HepG2 (cell line): ENCODE results near the gene SLC25A19. TPM values are rescaled to one million over a fixed set of nuclear protein-coding genes. Genes with fewer than 3 reads are reported as not detected.

ENCODE experiments used
- ATAC-seq: fragments of 200-7000 bp; cut with Tn5 transposase; 3 replicates; pipeline ENCODE4 v1.9.1; 2020; ENCODE audit warnings: mild to moderate bottlenecking, moderate library complexity
- BruUV-seq: library from RNA; stranded (reverse); fragments of 400-500 nt; replicated peaks from 2 replicates; lab custom pipeline; 2021; lab: Mats Ljungman, UMichigan
- CTCF ChIA-PET: fragments of 300-600 bp; formaldehyde crosslinking; extraction: SDS; loops from one replicate; lab custom pipeline; 2021; ENCODE audit warnings: low total read pairs, inconsistent platforms, low intra/inter-chr PET ratio; lab: Yijun Ruan, JAX
- POLR2A ChIA-PET: fragments of 350-600 bp; sonication (Branson Sonifier 250); formaldehyde crosslinking; loops from one replicate; lab custom pipeline; 2020; ENCODE audit warnings: antibody characterized with exemption, inconsistent platforms; lab: Yijun Ruan, JAX
- DNase-seq: peaks from one replicate; pipeline ENCODE4 v3.0.0-alpha.2; 2015; ENCODE audit warnings: low spot score
- FAIRE-seq: peaks from 3 replicates; lab custom pipeline; 2011; peaks lifted over from hg19 to GRCh38; lab: Jason Lieb, UNC
- H2AFZ ChIP-seq: one replicate; pipeline ENCODE4 v1.6.1; 2011; ENCODE audit warnings: low read length, inconsistent platforms
- H3K27ac ChIP-seq: fragments of 300-600 bp; 3 replicates; pipeline ENCODE4 v1.8.0; 2011; ENCODE audit warnings: mixed run types, mild to moderate bottlenecking, mixed read lengths, low read length, inconsistent platforms; ENCODE audit not compliant: insufficient read depth; ENCODE audit errors: extremely low read length
- H3K27me3 ChIP-seq, 2 experiments: fragments of 200-600 bp in 1 of 2; 2 replicates in 1 of 2; 3 replicates in 1 of 2; pipeline versions ENCODE4 v1.6.0 to v1.8.0; 2011; ENCODE audit warnings: low read length in 2 of 2, mild to moderate bottlenecking in 2 of 2, moderate library complexity in 2 of 2, inconsistent platforms in 1 of 2; ENCODE audit not compliant: insufficient read depth in 2 of 2, control insufficient read depth in 1 of 2
- H3K36me3 ChIP-seq, 2 experiments: fragments of 200-600 bp in 1 of 2; replicated peaks in 1 of 2; 2 replicates in 1 of 2; 3 replicates in 1 of 2; pipeline versions ENCODE4 v1.5.1 to v1.8.0; 2011; ENCODE audit warnings: low read length in 2 of 2, inconsistent platforms in 1 of 2; ENCODE audit not compliant: insufficient read depth in 2 of 2, control insufficient read depth in 1 of 2
- H3K4me1 ChIP-seq: 2 replicates; pipeline ENCODE4 v1.5.1; 2012; ENCODE audit warnings: low read length, inconsistent platforms; ENCODE audit not compliant: insufficient read depth
- H3K4me2 ChIP-seq: 2 replicates; pipeline ENCODE4 v1.6.0; 2011; ENCODE audit warnings: low read depth, low read length, inconsistent platforms
- H3K4me3 ChIP-seq, 3 experiments: fragments of 200-600 bp in 1 of 3; sonication (generic), shearing (Covaris generic) in 1 of 3; replicated peaks in 1 of 3; 2 replicates each; pipeline ENCODE4 v1.5.1; 2011 to 2016; ENCODE audit warnings: low read length in 3 of 3, inconsistent platforms in 2 of 3, low read depth in 2 of 3, mild to moderate bottlenecking in 2 of 3, control low read depth in 1 of 3, mixed read lengths in 1 of 3; ENCODE audit not compliant: insufficient read depth in 1 of 3
- H3K79me2 ChIP-seq: one replicate; pipeline ENCODE4 v1.6.1; 2011; ENCODE audit warnings: low read length, inconsistent platforms; ENCODE audit not compliant: insufficient read depth
- H3K9ac ChIP-seq: 2 replicates; pipeline ENCODE4 v1.6.0; 2011; ENCODE audit warnings: mild to moderate bottlenecking, low read depth, low read length, inconsistent platforms; ENCODE audit not compliant: insufficient read depth
- H3K9me3 ChIP-seq: 2 replicates; pipeline ENCODE4 v1.5.1; 2012; ENCODE audit warnings: mild to moderate bottlenecking, low read length
- H4K20me1 ChIP-seq: 2 replicates; pipeline ENCODE4 v1.6.0; 2011; ENCODE audit warnings: inconsistent platforms, mild to moderate bottlenecking, low read length, moderate library complexity; ENCODE audit not compliant: insufficient read depth
- CBFB ChIP-seq: sonication (generic); formaldehyde crosslinking; IDR thresholded peaks from 2 replicates; pipeline ENCODE4 v1.4.0; 2020; ENCODE audit warnings: missing genetic modification reagents
- DMTF1 ChIP-seq: sonication (generic); formaldehyde crosslinking; IDR thresholded peaks from 2 replicates; pipeline ENCODE4 v1.4.0; 2020; ENCODE audit warnings: mild to moderate bottlenecking, missing genetic modification reagents
- NFIB ChIP-seq: sonication (generic); formaldehyde crosslinking; IDR thresholded peaks from 2 replicates; pipeline ENCODE4 v1.9.0; 2021; ENCODE audit warnings: missing genetic modification reagents, mild to moderate bottlenecking, borderline replicate concordance
- PAX8 ChIP-seq: sonication (generic); formaldehyde crosslinking; IDR thresholded peaks from 2 replicates; pipeline ENCODE4 v1.8.0; 2022; ENCODE audit warnings: mild to moderate bottlenecking, missing genetic modification reagents, borderline replicate concordance
- PITX1 ChIP-seq: sonication (generic); formaldehyde crosslinking; IDR thresholded peaks from 2 replicates; pipeline ENCODE4 v1.5.1; 2020; ENCODE audit warnings: mild to moderate bottlenecking, missing genetic modification reagents
- SAFB2 ChIP-seq: sonication (generic); formaldehyde crosslinking; IDR thresholded peaks from 2 replicates; pipeline ENCODE4 v1.5.1; 2020; ENCODE audit warnings: missing genetic modification reagents, low read depth, mild to moderate bottlenecking, borderline replicate concordance
- SMC3 ChIP-seq: IDR thresholded peaks from 2 replicates; pipeline ENCODE4 v1.6.1; 2011; ENCODE audit warnings: low read length, improper control_type of control experiment
- UBTF ChIP-seq: sonication (generic); formaldehyde crosslinking; IDR thresholded peaks from 2 replicates; pipeline ENCODE4 v1.4.0; 2020; ENCODE audit warnings: mild to moderate bottlenecking, missing genetic modification reagents
- ZNF333 ChIP-seq: sonication (generic); formaldehyde crosslinking; IDR thresholded peaks from 2 replicates; pipeline ENCODE4 v1.4.0; 2020; ENCODE audit warnings: mild to moderate bottlenecking, missing genetic modification reagents, borderline replicate concordance
- ZNF558 ChIP-seq: sonication (generic); formaldehyde crosslinking; IDR thresholded peaks from 2 replicates; pipeline ENCODE4 v1.9.0; 2022; ENCODE audit warnings: mild to moderate bottlenecking, missing genetic modification reagents, borderline replicate concordance
- WGBS: methylation state at CpG from one replicate; pipeline ENCODE4 v1.1.6; 2017; ENCODE audit warnings: low lambda C conversion rate; 5-methylcytosine and 5-hydroxymethylcytosine counted together
- in situ Hi-C: cut with HindIII; loops from 2 replicates; pipeline ENCODE4 v1.10.0; 2017; ENCODE audit warnings: low pct_unique_long_range_greater_than_20kb; ENCODE audit not compliant: extremely low pct_ligation_motif_present
- intact Hi-C: fragments of 100-400 bp; cut with micrococcal nuclease; formaldehyde crosslinking; loops from one replicate; pipeline ENCODE4 v1.10.0; 2022; ENCODE audit not compliant: unreplicated experiment
- polyA plus RNA-seq, 8 experiments: library from polyadenylated mRNA; depleted of rRNA in 3 of 8; stranded (reverse) in 7 of 8; unstranded in 1 of 8; fragments of >200 nt; fragmentation: Illumina TruSeq in 4 of 8; extraction: Trizol in 4 of 8; gene quantifications; 2 replicates each; pipeline versions ENCODE4 v1.2.1 to v1.2.3, GENCODE V29; 2011 to 2016; ENCODE audit warnings: low read depth in 4 of 8, missing spikeins in 1 of 8, mixed read lengths in 1 of 8; ENCODE audit not compliant: insufficient read depth in 1 of 8
- total RNA-seq, 5 experiments: library from RNA; depleted of rRNA; stranded (reverse); fragments of >200 nt; fragmentation: Illumina TruSeq; extraction: Trizol; gene quantifications; 2 replicates each; pipeline ENCODE4 v1.2.3, GENCODE V29; 2016; ENCODE audit warnings: low read depth in 1 of 5

Gene SLC25A19
- total and polyA plus RNA-seq, 2 of the 13 experiments (the other 11 are each of a cell fraction or from before 2014, with no cell fraction given): 24.4 to 41.4 TPM

GRCh38 chr17:75272848-75273184 lies 16.4 kb downstream of the SLC25A19 start:
- in situ Hi-C loops: no loop called here
- Histone ChIP-seq H4K20me1 (no peaks in the 10 kb centered on the region), H3K79me2 (peaks cover 6% of the 10 kb centered on the region), H3K4me1 (peaks cover 33% of the 10 kb centered on the region), H3K9ac (no peak overlapping the region), H3K9me3 (no peaks in the 10 kb centered on the region), H2AFZ (no peak overlapping the region), H3K36me3 (peaks cover 10 to 27% of the 10 kb centered on the region in 2 experiments; a peak in 4 of 5 replicates), H3K27me3 (no peaks in the 10 kb centered on the region), H3K27ac (no peak overlapping the region), H3K4me3 (no peak overlapping the region), H3K4me2 (no peak overlapping the region)
- DNase-seq: no peak
- 96% methylated on average over 3 of the region's 3 CpGs for WGBS
- BruUV-seq: no TSS peak
- no peak for ATAC-seq
- ChIA-PET POLR2A (interaction anchor here (1.1 to 6.6 kb wide), 5 partner anchors 9 to 133 kb away, joined by 3 to 93 read pairs (median 43); partner anchors contain the start of genes GGA3, MRPS7 and SLC25A19), CTCF (no interaction called here)
- no peak for FAIRE-seq
- intact Hi-C loops: no loop called here
- TF ChIP-seq DMTF1 (CRISPR knock-in tag) (no peak), UBTF (CRISPR knock-in tag) (no peak), CBFB (CRISPR knock-in tag) (peak; percentile 25; the same call in 1 of the 2 replicates), ZNF558 (CRISPR knock-in tag) (no peak), ZNF333 (0 out of 2 replicates have a peak, but pooled peaks have one; percentile 21), PAX8 (CRISPR knock-in tag) (no peak), NFIB (CRISPR knock-in tag) (0 out of 2 replicates have a peak, but pooled peaks have one; percentile 29), SAFB2 (CRISPR knock-in tag) (no peak), SMC3 (no peak), PITX1 (CRISPR knock-in tag) (no peak)
